ENCODE results near the gene TSC22D3.
"Not testable (repeated sequence)": the region's sequence is repeated elsewhere in the genome, so short reads cannot be mapped to it uniquely, and the experiment has no call there.

Gene TSC22D3

DNA sequence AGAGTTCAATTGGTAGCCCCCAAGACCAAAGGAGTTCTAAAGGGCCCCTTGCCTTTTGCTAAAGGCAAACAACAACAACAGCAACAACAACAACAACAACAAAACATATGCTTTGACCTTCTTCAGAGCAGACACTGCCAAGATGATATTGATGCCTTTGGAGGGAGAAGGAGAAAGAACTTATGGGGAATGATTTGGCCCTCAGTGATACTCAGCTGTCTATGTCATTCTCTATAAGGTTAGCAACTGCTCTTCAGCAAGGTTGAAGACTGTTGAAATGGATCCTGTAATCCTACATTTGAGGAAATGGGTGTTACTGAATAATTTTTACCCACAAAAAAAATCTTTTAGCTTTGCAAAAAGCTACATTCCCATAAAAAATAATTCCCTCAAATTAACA, 74.8 kb downstream of the TSC22D3 start:
- no peaks in the 10 kb centered on the region for H3K36me3 Mint-ChIP-seq (ENCODE audit: low read depth)
- peaks cover 21% of the 10 kb centered on the region for H3K4me1 Mint-ChIP-seq (ENCODE audit: low read depth)
- no peak overlapping the region for H3K4me3 Mint-ChIP-seq
- H3K27ac Mint-ChIP-seq: no peak overlapping the region
- no peaks in the 10 kb centered on the region for H3K27me3 Mint-ChIP-seq
- no peaks in the 10 kb centered on the region for H3K9me3 Mint-ChIP-seq

- H3K9me3 Mint-ChIP-seq: no peaks in the 10 kb centered on the region
- no peak overlapping the region for H3K4me3 Mint-ChIP-seq
- H3K4me1 Mint-ChIP-seq (ENCODE audit: low read depth): peaks cover 21% of the 10 kb centered on the region
- no peak overlapping the region for H3K27ac Mint-ChIP-seq
- H3K36me3 Mint-ChIP-seq (ENCODE audit: low read depth): no peaks in the 10 kb centered on the region
- H3K27me3 Mint-ChIP-seq: no peaks in the 10 kb centered on the region
These were observed 75.2 kb downstream of the TSC22D3 start for GRCh38 chrX:107700317-107700774.

DNA sequence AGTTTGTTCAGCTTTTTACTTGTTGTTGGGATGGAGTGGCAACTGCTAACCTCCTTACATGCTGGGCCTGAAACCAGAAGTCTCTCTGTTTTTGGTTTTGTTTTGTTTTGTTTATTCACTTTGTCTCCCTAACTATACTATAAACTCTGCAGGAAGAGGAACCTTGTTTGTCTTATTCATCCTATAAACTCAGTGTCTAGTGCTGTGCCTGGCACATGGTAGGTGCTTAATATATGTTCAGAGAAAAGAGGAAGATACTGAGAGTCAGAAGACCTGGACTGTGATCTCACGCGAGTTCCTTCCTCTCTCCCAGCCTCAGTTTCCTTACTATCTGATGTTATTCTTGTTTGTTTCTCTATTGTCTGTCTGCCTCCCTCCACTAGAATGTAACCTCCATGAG, 76.0 kb downstream of the TSC22D3 start:
- Mint-ChIP-seq H3K27me3 (no peaks in the 10 kb centered on the region), H3K27ac (peak overlapping the region; percentile 31), H3K4me1 (ENCODE audit: low read depth) (peaks cover 21% of the 10 kb centered on the region), H3K4me3 (no peak overlapping the region), H3K9me3 (no peaks in the 10 kb centered on the region), H3K36me3 (ENCODE audit: low read depth) (no peaks in the 10 kb centered on the region)

- no peaks in the 10 kb centered on the region for H3K36me3 Mint-ChIP-seq (ENCODE audit: low read depth)
- H3K27ac Mint-ChIP-seq: no peak overlapping the region
- no peaks in the 10 kb centered on the region for H3K9me3 Mint-ChIP-seq
- H3K27me3 Mint-ChIP-seq: no peaks in the 10 kb centered on the region
- no peak overlapping the region for H3K4me3 Mint-ChIP-seq
- H3K4me1 Mint-ChIP-seq (ENCODE audit: low read depth): peaks cover 19% of the 10 kb centered on the region
These were observed 84.6 kb downstream of the TSC22D3 start for GRCh38 chrX:107691024-107691448.

- no peaks in the 10 kb centered on the region for H3K27me3 Mint-ChIP-seq
- H3K36me3 Mint-ChIP-seq (ENCODE audit: low read depth): no peaks in the 10 kb centered on the region
- H3K27ac Mint-ChIP-seq: no peak overlapping the region
- peaks cover 48% of the 10 kb centered on the region for H3K4me1 Mint-ChIP-seq (ENCODE audit: low read depth)
- no peak overlapping the region for H3K4me3 Mint-ChIP-seq
- no peaks in the 10 kb centered on the region for H3K9me3 Mint-ChIP-seq
These were observed 88.1 kb downstream of the TSC22D3 start for GRCh38 chrX:107687445-107687844.

GRCh38 chrX:107686792-107687191, 88.8 kb downstream of the TSC22D3 start:
- Mint-ChIP-seq H3K4me3 (no peak overlapping the region), H3K27me3 (no peaks in the 10 kb centered on the region), H3K27ac (no peak overlapping the region), H3K9me3 (no peaks in the 10 kb centered on the region), H3K36me3 (ENCODE audit: low read depth) (no peaks in the 10 kb centered on the region), H3K4me1 (ENCODE audit: low read depth) (peaks cover 48% of the 10 kb centered on the region)

DNA sequence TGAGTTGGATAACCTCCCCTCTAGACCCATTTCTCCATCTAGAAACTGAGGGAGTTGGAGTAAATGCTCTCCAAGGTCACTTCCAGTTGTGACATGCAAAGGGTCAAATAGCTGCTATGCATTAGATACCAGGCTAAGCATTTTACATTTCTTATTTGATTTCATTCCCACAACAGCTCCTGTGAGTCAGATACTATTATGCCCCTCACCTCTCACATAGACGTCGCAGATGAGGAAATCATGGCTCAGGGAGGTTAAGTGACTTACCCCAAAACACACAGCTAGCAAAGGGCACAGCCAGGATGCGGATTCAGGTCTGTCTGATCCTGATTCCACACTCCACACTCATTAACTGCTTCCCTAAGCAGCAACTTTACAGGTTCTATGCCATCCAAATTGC, 89.6 kb downstream of the TSC22D3 start:
- H3K4me3 Mint-ChIP-seq: no peak overlapping the region
- no peak overlapping the region for H3K27ac Mint-ChIP-seq
- no peaks in the 10 kb centered on the region for H3K9me3 Mint-ChIP-seq
- H3K36me3 Mint-ChIP-seq (ENCODE audit: low read depth): no peaks in the 10 kb centered on the region
- peaks cover 44% of the 10 kb centered on the region for H3K4me1 Mint-ChIP-seq (ENCODE audit: low read depth)
- H3K27me3 Mint-ChIP-seq: no peaks in the 10 kb centered on the region

DNA sequence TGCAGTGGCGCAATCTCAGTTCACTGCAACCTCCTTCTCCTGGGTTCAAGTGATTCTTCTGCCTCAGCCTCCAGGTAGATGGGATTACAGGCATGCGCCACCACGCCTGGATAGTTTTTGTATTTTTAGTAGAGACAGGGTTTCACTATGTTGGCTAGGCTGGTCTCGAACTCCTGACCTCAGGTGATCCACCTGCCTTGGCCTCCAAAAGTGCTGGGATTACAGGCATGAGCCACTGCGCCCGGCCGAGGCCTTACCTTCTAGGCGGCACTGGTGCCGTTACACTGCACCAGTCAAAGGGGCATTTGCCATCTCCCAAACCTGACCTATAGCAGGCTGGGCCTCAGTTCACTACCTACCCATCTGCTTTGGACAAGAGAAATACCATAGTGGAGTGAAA, 90.0 kb downstream of the TSC22D3 start:
- H3K27me3 Mint-ChIP-seq; H3K27ac Mint-ChIP-seq; H3K36me3 Mint-ChIP-seq (ENCODE audit: low read depth); H3K9me3 Mint-ChIP-seq; H3K4me3 Mint-ChIP-seq: not testable (repeated sequence)
- H3K4me1 Mint-ChIP-seq (ENCODE audit: low read depth): peaks cover 44% of the 10 kb centered on the region

GRCh38 chrX:107684956-107685385, 90.6 kb downstream of the TSC22D3 start:
- Mint-ChIP-seq H3K27ac (no peak overlapping the region), H3K9me3 (no peaks in the 10 kb centered on the region), H3K4me1 (ENCODE audit: low read depth) (peaks cover 44% of the 10 kb centered on the region), H3K27me3 (no peaks in the 10 kb centered on the region), H3K4me3 (no peak overlapping the region), H3K36me3 (ENCODE audit: low read depth) (no peaks in the 10 kb centered on the region)

DNA sequence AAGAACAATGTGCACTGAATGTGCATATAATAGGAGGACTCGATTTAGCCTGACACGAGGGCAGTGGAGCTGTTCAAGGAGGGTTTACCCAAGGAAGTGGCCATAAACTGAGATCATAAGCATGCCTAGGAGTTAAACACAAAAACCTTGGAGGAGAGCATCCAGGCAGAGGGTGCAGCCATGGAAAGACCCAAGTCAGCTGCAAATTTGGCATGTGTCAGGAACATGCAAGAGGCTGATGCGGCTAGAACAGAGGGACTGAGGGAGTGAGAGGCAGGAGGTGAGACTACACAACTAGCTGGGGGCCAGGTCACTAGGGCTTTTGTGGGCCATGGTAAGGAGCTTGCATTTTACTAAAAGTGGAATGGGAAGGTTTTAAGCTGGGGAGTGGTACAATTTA, 91.7 kb downstream of the TSC22D3 start:
- Mint-ChIP-seq H3K9me3 (no peaks in the 10 kb centered on the region), H3K27ac (no peak overlapping the region), H3K4me3 (no peak overlapping the region)

GRCh38 chrX:107683124-107683895, 92.3 kb downstream of the TSC22D3 start:
- H3K4me1 Mint-ChIP-seq (ENCODE audit: low read depth): peaks cover 54% of the 10 kb centered on the region
- no peak overlapping the region for H3K4me3 Mint-ChIP-seq
- H3K36me3 Mint-ChIP-seq (ENCODE audit: low read depth): no peaks in the 10 kb centered on the region
- H3K27ac Mint-ChIP-seq: no peak overlapping the region
- H3K9me3 Mint-ChIP-seq: no peaks in the 10 kb centered on the region
- H3K27me3 Mint-ChIP-seq: no peaks in the 10 kb centered on the region

More for the DNA sequence above, 91.7 kb downstream of the TSC22D3 start:
- Mint-ChIP-seq H3K4me1 (ENCODE audit: low read depth) (peaks cover 48% of the 10 kb centered on the region), H3K36me3 (ENCODE audit: low read depth) (no peaks in the 10 kb centered on the region), H3K27me3 (no peaks in the 10 kb centered on the region)

- peaks cover 62% of the 10 kb centered on the region for H3K4me1 Mint-ChIP-seq (ENCODE audit: low read depth)
- H3K36me3 Mint-ChIP-seq (ENCODE audit: low read depth): no peaks in the 10 kb centered on the region
- H3K27me3 Mint-ChIP-seq: no peaks in the 10 kb centered on the region
- H3K9me3 Mint-ChIP-seq: no peaks in the 10 kb centered on the region
- H3K4me3 Mint-ChIP-seq: no peak overlapping the region
- no peak overlapping the region for H3K27ac Mint-ChIP-seq
These were observed 93.3 kb downstream of the TSC22D3 start for GRCh38 chrX:107682256-107682655.

GRCh38 chrX:107678957-107679740, 96.4 kb downstream of the TSC22D3 start:
- H3K4me3 Mint-ChIP-seq: no peak overlapping the region
- no peaks in the 10 kb centered on the region for H3K27me3 Mint-ChIP-seq
- H3K9me3 Mint-ChIP-seq: no peaks in the 10 kb centered on the region
- H3K36me3 Mint-ChIP-seq (ENCODE audit: low read depth): no peaks in the 10 kb centered on the region
- H3K4me1 Mint-ChIP-seq (ENCODE audit: low read depth): peaks cover 58% of the 10 kb centered on the region
- H3K27ac Mint-ChIP-seq: peak overlapping the region; percentile 81

DNA sequence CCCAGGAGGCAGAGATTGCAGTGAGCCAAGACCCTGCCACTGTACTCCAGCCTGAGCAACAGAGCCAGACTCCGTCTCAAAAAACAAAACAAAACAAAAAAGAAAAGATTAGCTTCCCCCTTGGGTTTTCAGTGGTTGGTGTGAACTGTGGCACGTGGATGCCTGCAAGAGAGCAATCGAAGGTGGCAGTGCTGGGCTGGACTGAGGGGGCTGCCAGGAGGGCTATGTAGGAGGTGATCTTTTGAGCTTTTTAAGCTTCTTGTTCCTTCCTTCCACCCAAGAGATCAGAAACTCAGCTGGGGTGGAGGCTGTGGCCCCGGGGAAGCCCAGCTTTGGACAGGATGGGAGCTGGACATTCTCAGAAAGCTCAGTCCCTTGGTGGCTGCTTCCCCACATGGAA, 97.7 kb downstream of the TSC22D3 start:
- Mint-ChIP-seq H3K4me3 (peak overlapping the region; percentile 17), H3K27me3 (no peaks in the 10 kb centered on the region), H3K27ac (peak overlapping the region; percentile 65), H3K36me3 (ENCODE audit: low read depth) (no peaks in the 10 kb centered on the region), H3K4me1 (ENCODE audit: low read depth) (peaks cover 56% of the 10 kb centered on the region), H3K9me3 (no peaks in the 10 kb centered on the region)

GRCh38 chrX:107677501-107677901, 98.1 kb downstream of the TSC22D3 start:
- Mint-ChIP-seq H3K4me3 (peak overlapping the region; percentile 88), H3K9me3 (no peaks in the 10 kb centered on the region), H3K27ac (peak overlapping the region; percentile 94), H3K4me1 (ENCODE audit: low read depth) (peaks cover 58% of the 10 kb centered on the region), H3K36me3 (ENCODE audit: low read depth) (no peaks in the 10 kb centered on the region), H3K27me3 (no peaks in the 10 kb centered on the region)

All from stimulated activated naive CD8-positive, alpha-beta T cell treated with anti-CD3 and anti-CD28 coated beads, Interleukin-15, Interleukin-2, amounts not matched to agents 100 ng/mL and 50 ng/mL, for 24 hours (primary cell).